Kidney capillary endothelial cell (primary cell): ENCODE results near the gene ACYP2.
"Not testable (repeated sequence)": the region's sequence is repeated elsewhere in the genome, so short reads cannot be mapped to it uniquely, and the experiment has no call there.

Experiments used
- DNase-seq: peaks from one replicate; pipeline ENCODE4 v3.0.0-alpha.2; 2018; ENCODE audit warnings: low spot score

ACYP2 gene

DNA sequence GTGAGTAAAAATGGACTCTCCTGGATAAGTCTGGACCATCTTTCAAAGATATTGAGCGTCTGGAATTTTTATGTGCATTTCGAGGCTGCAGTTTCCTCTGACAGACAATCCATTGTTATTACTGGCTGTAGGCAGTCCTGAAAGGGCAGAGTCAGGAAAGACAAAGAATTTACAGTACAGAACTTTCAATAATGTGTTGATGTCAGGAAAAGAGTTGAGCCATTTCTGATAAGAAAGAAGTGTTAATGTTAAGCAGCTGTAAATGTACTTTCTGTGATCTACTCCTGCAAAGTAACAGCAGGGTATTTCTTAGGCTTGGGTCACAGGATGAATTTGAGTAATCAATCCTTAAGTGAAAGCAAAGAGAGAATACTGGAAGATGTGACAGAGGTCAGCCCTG is 110.8 kb downstream of the ACYP2 start:
- DNase-seq: no peak

DNA sequence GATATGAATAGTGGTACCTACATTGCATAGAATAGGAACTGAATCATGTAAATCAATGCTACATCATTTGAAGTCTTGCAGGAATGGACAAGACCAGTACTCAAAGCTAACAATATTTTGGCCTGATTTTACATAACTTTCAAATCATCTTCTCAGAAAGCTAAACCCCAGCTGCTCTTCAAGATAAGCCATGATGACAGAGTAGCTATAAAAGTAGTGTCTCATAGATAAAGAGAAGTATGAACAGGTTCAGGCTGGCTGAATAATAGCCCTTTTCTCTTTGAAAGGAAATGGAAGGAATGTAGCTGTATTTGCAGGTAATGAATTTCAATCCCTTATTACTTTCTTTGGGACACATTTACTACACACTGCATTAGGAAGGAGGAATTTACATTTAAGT is 112.4 kb downstream of the ACYP2 start:
- no peak for DNase-seq

DNA sequence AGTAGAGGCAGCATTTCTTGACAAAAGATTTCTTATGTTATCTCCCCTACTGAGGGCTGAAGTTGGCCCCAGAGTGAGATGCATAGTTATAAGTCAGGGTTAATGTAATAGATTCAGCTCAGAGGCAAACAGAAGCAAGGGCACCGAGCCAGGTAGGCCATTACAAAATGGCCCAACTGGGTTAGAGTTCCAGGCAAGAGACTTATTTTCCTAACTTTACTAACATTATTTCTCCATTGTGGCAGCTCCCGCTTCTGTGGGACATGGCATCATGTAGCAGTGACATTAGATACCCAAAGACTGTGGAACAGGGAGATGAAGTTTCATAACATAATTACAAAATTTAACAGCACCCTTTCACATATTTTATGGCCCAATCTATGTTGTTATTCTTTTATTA is 113.5 kb downstream of the ACYP2 start:
- no peak for DNase-seq

GRCh38 chr2:54233832-54234649 is 118.6 kb downstream of the ACYP2 start:
- no peak for DNase-seq

DNA sequence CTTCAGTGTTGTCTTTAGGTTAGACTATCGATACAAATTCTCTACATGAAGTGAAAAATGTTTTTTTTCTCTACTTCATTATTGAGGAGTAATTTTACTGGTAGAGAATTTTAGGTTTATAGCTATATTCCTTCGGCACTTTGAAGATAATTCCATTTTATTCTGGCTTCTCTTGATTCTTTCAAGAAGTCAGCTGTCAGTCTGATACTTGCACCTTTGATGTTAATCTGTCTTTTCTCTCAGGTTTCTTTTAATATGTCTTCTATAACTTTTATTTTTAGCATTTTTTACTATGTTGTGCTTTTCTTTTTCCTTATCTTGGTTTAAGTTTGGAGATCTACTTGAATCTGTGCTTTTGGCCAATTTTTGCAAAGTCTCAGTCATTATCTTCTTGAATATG is 122.0 kb downstream of the ACYP2 start:
- DNase-seq: no peak

- DNase-seq: no peak
Measured at GRCh38 chr2:54239427-54239826, 124.0 kb downstream of the ACYP2 start.

DNA sequence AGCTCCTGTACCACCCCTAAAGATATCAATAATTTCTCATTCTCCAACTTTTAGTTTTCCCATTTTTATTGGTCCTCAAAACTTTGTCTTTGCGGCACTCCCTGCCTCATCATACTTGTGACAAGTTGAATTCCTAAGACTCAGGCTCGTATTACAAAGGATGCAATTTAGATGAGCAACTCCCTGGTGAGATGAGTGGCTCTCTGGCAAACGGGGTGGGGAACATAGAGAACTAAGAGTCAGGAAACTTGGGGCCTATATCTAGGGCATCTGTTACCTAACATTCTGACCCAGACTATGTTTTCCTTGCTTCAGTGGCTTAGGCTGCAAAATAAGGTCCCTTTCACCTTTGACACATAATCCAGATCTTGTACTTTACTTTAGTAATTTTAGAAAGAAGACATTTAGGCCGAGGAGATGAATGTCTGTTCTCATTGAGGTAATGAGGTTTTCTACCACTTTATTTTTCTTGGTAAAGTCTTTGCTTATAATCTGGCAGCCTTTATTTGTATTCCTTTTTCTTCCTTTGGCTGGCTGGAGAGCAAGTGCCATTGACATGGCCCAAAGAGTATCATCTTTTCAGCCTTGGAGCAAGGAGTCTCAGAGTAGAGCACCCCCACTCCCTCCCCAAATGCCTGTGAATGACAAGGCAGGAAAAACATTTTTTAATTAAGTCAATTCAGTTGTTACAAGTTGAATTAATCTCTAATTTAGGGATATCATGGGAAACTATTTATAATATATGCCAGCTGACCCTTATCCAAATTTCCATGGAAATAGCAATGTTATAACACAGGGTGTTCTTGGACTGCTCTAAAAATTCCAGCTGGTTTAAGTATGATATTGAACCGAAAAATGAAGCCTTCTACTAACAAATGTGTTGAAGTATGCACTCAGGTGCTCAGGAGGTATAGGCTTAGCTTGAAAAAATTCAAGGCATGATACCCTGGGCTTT is 125.4 kb downstream of the ACYP2 start:
- no peak for DNase-seq

- no peak for DNase-seq
Measured at GRCh38 chr2:54247115-54247514, 131.7 kb downstream of the ACYP2 start.

- DNase-seq: no peak
Measured at GRCh38 chr2:54249629-54250028, 134.2 kb downstream of the ACYP2 start.

- no peak for DNase-seq
Measured at GRCh38 chr2:54254180-54254579, 138.8 kb downstream of the ACYP2 start.

DNA sequence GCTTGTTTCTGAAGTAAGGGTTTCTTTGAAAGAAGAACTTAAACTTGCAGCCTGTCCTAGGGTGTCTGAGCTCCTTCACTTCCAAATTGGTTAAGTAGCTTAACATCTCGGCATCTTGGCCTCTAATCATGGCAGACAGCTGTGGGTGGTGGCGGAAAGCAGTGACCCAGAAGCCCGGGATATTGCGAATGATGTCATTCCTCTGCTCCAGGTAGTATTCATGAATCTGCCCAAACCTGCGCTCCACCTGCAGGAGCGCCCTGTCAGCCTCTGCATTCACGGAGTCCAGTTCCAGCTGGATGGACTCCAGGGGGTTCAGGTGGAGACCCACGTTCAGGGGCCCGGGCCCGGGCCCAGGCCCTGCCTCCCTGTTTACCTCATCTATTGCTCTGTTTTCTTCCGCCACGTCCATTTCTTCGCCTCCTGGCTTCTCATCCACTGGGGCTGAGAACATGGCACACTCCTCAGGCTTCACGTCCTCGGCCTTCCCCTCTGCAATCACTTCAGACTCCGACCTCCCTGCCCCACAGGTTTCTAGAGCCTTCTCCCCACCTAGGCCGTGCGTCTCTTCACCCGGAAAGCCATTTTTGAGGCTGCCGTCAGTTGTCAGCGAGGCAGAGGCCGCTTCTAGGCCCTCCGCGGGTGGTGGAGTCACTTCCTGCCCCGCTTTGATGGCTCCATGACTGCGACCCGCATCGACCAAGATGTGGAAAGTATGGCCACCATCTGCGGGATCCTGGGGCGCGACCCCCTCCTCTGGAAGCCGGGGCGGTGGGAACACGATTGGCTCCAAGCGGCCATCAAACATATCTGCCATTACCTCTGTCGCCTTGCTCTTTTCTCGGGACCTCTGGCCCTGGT is 140.0 kb downstream of the ACYP2 start:
- DNase-seq: no peak

GRCh38 chr2:54256091-54256694 is 140.8 kb downstream of the ACYP2 start, which contains the start of gene TSPYL6:
Gene TSPYL6 (minus strand): TSS chr2:54256229. CDS start chr2:54256151, 78 bp downstream.
- DNase-seq: no peak

- no peak for DNase-seq
Measured at GRCh38 chr2:54258166-54258565, 142.8 kb downstream of the ACYP2 start.

DNA sequence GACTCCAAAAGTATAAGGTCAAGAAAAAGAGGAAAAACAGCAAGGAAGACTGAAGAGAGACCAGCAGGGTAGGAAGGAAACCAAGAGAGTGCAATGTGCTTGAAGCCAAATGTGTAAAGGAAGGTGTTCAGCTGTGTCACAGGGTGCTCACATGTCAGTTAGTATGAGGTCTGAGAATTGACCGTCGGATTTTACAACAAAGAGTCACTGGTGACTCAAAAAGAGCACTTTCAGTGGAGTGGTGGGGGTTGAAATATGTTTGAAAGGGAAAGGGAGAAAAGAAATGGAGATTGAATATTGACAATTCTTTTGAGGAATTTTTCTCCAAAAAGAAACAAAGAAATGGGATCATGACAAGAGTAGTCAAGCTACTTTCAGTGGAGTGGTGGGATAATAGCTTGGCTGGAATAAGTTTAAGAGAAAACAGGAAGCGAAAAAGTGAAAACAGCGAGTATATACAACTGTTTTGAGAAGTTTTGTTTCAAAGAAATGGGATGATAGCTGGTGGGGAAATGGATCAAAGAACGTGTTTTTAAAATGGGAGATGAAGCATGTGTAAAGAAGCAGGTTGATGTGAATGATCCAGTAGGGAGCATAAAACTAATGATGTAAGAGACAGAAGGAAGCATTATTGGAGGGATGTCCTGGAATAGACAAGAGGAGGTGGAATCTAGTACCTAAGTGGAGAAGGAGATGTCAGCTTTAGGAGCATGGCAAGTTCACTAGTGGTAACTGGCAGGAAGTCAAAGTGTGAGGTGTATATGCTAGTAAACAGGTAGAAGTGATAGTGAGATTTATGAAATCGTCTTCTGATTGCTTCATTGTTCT is 144.2 kb downstream of the ACYP2 start:
- DNase-seq: no peak

GRCh38 chr2:54260241-54260595 is 144.8 kb downstream of the ACYP2 start:
- DNase-seq: no peak

GRCh38 chr2:54261537-54261936 is 146.1 kb downstream of the ACYP2 start:
- no peak for DNase-seq

GRCh38 chr2:54262015-54262765 is 146.8 kb downstream of the ACYP2 start:
- DNase-seq: no peak

- not testable (repeated sequence) for DNase-seq
Measured at GRCh38 chr2:54265081-54265480, 149.7 kb downstream of the ACYP2 start.

DNA sequence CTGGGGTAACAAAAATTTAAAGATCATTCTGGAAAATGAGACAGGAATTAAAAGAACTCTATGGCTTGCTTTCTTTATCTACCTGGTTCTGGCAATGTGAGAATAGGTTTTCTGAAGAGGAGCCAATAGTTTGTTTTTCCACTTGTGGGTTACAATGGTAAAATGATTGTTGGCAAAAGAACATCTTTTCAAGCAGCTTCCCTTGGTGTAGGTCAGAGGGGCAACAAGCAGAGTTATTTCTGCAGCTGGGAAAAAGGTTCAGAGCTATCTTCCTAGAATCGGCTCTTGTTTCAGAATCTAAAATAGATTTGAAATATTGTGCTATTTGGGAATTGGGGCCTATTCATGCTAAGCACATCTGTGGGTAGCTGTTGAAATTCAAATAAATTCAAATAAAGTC is 152.2 kb downstream of the ACYP2 start:
- DNase-seq: no peak

- DNase-seq: no peak
Measured at GRCh38 chr2:54271189-54271588, 155.8 kb downstream of the ACYP2 start.
